Osteocyte (in vitro differentiated cells): ENCODE data around the gene NECTIN1. TPM values are rescaled to one million over a fixed set of nuclear protein-coding genes. Genes with fewer than 3 reads are reported as not detected.

Source experiments
- DNase-seq: peaks from one replicate; pipeline ENCODE4 v3.0.0; 2021; ENCODE audit warnings: mixed read lengths; ENCODE audit not compliant: unreplicated experiment; ENCODE audit errors: extremely low spot score
- H3K27ac Mint-ChIP-seq: one replicate; pipeline ENCODE4 v1.8.0; 2021; ENCODE audit warnings: mild to moderate bottlenecking, mixed read lengths; ENCODE audit not compliant: unreplicated experiment
- H3K27me3 Mint-ChIP-seq: one replicate; pipeline ENCODE4 v1.8.0; 2021; ENCODE audit warnings: mixed read lengths; ENCODE audit not compliant: unreplicated experiment
- H3K36me3 Mint-ChIP-seq: one replicate; pipeline ENCODE4 v1.8.0; 2021; ENCODE audit warnings: mixed read lengths; ENCODE audit not compliant: unreplicated experiment
- H3K4me1 Mint-ChIP-seq: one replicate; pipeline ENCODE4 v1.8.0; 2021; ENCODE audit warnings: mixed read lengths; ENCODE audit not compliant: unreplicated experiment
- H3K4me3 Mint-ChIP-seq: one replicate; pipeline ENCODE4 v1.8.0; 2021; ENCODE audit warnings: mild to moderate bottlenecking, moderate library complexity, mixed read lengths; ENCODE audit not compliant: unreplicated experiment
- H3K9me3 Mint-ChIP-seq: one replicate; pipeline ENCODE4 v1.8.0; 2021; ENCODE audit warnings: mixed read lengths; ENCODE audit not compliant: unreplicated experiment
- total RNA-seq: library from RNA; stranded (reverse); gene quantifications from 2 replicates; pipeline ENCODE4 v1.2.1, GENCODE V29; 2021
- TF ChIP-seq, protein P1 (sequence below): fragments of 200-600 bp; sonication (generic); IDR thresholded peaks from 2 replicates; pipeline ENCODE4 v1.5.0; 2021; ENCODE audit warnings: antibody characterized with exemption, mild to moderate bottlenecking, moderate library complexity

NECTIN1 gene
- total RNA-seq, 1 donor from 2014 or later = 7.2 TPM

DNA sequence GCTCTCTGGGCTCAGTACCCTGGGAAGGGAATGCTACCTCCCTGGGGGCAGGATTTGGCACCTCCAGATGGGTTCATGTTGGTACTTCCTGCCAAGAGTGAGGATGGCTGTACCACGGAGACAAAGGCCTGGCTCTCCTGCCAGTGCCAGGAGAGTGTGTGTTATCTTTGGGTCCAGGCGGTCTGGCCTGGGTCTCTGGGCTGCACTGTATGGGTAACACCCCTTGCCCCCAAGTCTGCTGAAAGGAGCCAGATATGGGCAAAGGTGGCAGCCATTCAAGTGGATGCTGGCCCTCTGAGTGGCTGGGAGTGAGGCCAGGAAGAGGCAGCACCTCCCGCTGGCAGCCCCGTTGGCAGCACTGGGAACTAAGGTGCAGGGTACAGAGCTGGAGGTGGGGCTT is 91.5 kb downstream of the NECTIN1 start:
- H3K36me3 Mint-ChIP-seq = no peaks in the 10 kb centered on the region
- no peak for DNase-seq
- no peaks in the 10 kb centered on the region for H3K4me1 Mint-ChIP-seq
- peaks cover 13% of the 10 kb centered on the region for H3K27me3 Mint-ChIP-seq
- H3K9me3 Mint-ChIP-seq = no peaks in the 10 kb centered on the region
- no peak overlapping the region for H3K27ac Mint-ChIP-seq
- H3K4me3 Mint-ChIP-seq = no peak overlapping the region
- TF ChIP-seq, protein P1, sequence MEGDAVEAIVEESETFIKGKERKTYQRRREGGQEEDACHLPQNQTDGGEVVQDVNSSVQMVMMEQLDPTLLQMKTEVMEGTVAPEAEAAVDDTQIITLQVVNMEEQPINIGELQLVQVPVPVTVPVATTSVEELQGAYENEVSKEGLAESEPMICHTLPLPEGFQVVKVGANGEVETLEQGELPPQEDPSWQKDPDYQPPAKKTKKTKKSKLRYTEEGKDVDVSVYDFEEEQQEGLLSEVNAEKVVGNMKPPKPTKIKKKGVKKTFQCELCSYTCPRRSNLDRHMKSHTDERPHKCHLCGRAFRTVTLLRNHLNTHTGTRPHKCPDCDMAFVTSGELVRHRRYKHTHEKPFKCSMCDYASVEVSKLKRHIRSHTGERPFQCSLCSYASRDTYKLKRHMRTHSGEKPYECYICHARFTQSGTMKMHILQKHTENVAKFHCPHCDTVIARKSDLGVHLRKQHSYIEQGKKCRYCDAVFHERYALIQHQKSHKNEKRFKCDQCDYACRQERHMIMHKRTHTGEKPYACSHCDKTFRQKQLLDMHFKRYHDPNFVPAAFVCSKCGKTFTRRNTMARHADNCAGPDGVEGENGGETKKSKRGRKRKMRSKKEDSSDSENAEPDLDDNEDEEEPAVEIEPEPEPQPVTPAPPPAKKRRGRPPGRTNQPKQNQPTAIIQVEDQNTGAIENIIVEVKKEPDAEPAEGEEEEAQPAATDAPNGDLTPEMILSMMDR = no peak

DNA sequence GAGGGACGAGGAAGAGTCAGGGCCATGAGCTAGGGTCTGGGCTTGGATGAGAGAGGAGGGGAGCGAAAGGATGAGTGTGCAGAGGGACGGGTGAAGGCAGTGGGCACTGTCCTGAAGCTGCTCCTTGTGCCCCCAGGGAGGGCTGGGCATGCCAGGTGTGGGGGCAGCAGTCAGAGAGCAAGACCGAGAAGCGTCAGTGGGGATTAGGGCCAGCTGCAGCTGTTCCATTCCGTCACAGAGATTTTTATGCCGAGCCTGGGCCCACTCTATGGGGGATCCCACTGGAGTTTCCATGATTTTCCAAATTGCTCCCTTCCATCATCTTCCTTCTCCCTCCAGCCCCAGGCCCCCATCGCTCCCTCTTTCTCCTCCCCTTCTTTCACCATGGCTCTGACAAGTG is 93.2 kb downstream of the NECTIN1 start:
- H3K4me1 Mint-ChIP-seq = no peaks in the 10 kb centered on the region

DNA sequence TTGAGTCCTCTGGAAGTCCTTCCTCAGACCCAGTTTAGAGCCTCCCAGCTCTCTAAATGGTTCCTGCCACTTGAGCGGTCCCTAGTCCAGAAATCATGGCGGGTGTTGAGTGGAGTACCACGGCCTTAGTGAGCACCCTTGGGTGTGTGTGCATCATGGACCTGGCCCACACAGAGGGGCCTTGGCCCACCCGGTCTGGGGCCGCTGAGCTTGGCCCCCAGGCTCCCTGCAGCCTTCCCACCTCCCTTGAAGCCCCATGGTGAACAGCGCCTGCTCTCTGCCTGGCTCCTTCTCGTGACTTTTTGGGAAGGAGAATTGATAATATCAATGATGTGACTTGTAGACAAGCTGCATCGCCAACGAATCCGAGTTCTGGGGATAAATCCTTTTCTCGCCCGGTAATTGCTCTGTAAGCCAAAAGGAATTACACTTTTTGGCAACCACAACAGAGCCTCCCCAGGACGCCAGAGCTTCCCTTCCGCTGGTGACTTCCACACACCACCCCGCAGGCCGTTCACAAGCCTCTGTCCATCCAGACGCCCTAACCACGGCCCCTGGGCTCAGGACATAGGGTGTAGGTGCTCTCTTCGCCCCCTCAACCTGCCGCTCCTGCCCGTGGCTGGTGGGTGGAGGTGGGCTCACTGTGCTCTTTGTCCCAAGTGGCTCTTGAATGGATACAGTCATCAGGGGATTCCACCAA is 93.8 kb downstream of the NECTIN1 start:
- no peak for DNase-seq
- Mint-ChIP-seq H3K4me3 (no peak overlapping the region), H3K4me1 (no peaks in the 10 kb centered on the region), H3K27ac (no peak overlapping the region), H3K36me3 (no peaks in the 10 kb centered on the region), H3K9me3 (no peaks in the 10 kb centered on the region), H3K27me3 (peaks cover 12% of the 10 kb centered on the region)
- TF ChIP-seq, protein P1 = no peak

More for the DNA sequence above, 93.2 kb downstream of the NECTIN1 start:
- TF ChIP-seq, protein P1 = no peak
- Mint-ChIP-seq H3K27me3 (peaks cover 10% of the 10 kb centered on the region), H3K36me3 (no peaks in the 10 kb centered on the region), H3K9me3 (no peaks in the 10 kb centered on the region), H3K4me3 (no peak overlapping the region), H3K27ac (no peak overlapping the region)
- DNase-seq = no peak

DNA sequence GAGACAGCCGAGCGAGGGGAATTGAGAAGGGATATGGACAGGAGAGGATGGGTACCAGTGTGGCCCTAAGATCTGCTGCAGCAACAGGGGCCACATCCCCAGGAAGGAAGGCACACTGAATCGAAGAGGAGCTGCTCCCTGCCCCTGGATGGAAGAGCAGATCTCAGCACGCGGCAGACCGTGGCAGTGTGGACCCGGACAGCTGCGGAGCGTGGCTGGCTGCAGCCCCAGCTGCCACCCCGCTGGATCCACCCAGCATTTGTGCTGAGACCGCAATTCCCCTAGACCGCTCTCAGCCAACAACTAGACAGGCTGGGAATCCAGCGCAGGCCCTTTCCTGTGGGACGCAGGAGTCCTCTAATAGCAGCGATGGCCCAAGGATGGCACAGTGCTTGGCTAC is 94.7 kb downstream of the NECTIN1 start:
- H3K4me3 Mint-ChIP-seq = no peak overlapping the region
- TF ChIP-seq, protein P1 = no peak
- no peaks in the 10 kb centered on the region for H3K36me3 Mint-ChIP-seq
- peaks cover 15% of the 10 kb centered on the region for H3K27me3 Mint-ChIP-seq
- DNase-seq = no peak
- no peaks in the 10 kb centered on the region for H3K9me3 Mint-ChIP-seq
- H3K27ac Mint-ChIP-seq = no peak overlapping the region
- H3K4me1 Mint-ChIP-seq = no peaks in the 10 kb centered on the region

DNA sequence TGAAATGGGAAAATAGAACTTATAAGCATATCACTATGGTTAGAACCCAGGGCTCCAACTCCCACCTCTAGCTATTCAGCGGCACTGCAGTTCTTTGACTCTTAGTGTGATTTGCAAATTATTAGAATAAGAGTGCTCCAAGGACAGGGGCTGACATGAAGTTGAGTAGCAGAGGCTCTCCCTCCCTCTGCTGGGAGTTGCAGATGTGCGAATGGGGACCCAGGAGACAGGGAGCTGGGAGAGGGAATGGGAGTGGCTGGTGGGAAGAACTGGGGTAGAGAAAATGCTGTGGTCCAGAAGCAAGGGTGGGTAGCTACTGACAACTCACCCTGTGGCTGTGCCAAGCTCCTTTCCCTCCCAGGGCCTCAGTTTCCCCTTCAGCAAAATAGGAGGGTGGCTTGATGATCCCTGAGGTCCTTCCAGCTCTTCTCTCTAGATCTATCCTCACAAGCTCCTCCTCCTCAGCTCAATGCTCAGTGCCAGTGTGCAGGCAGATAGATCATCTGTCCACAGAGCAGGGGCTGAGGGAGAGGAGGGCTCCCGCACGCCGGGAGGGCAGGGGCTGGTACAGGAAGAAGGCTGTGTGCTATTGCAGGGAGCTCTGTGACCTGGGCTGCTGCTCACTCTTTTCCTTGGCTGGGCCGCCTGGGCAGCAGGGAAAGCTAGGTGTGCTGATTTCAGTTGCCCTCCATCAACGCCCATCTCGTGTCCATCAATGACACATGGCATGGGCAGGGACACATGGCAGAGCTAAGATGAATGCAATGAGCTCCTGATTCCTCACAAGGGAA is 99.0 kb downstream of the NECTIN1 start:
- TF ChIP-seq, protein P1 = no peak
- H3K27ac Mint-ChIP-seq = no peak overlapping the region
- H3K9me3 Mint-ChIP-seq = no peaks in the 10 kb centered on the region
- no peak overlapping the region for H3K4me3 Mint-ChIP-seq
- no peak for DNase-seq
- no peaks in the 10 kb centered on the region for H3K36me3 Mint-ChIP-seq
- peaks cover 9% of the 10 kb centered on the region for H3K4me1 Mint-ChIP-seq
- H3K27me3 Mint-ChIP-seq = peaks cover 15% of the 10 kb centered on the region
